GM18505 (cell line): Measurements from ENCODE around the gene LDLRAD3.

Experiments
- ATAC-seq: cut with Tn5 transposase; IDR thresholded peaks from one replicate; pipeline ENCODE4 v1.9.1; 2021; ENCODE audit not compliant: unreplicated experiment
- POLR2A ChIP-seq: IDR thresholded peaks from 4 replicates; pipeline ENCODE4 v1.6.1; 2011; ENCODE audit warnings: borderline replicate concordance; ENCODE audit not compliant: insufficient read depth, insufficient read length; ENCODE audit errors: extremely low read depth

Gene LDLRAD3

DNA sequence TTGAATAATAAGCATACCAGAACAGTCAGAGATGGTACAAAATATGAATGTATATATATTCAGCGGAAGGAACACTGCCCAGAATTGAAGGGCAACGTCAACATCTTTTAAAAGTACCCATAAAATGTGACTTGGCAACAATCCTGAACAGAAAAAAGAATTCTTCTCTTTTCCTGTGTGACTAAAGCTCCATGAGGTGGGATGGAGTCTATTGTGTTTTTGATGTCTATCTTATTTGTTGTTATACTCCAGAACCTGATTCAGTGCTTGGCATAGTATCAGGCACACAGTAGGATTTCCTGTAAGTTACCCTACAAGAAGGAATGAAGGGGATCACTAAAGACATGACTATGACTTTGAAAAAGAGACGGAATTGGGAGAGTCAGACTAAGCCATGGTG lies 10.3 kb downstream of the LDLRAD3 start:
- no peak for TF ChIP-seq POLR2A
- ATAC-seq: no peak

DNA sequence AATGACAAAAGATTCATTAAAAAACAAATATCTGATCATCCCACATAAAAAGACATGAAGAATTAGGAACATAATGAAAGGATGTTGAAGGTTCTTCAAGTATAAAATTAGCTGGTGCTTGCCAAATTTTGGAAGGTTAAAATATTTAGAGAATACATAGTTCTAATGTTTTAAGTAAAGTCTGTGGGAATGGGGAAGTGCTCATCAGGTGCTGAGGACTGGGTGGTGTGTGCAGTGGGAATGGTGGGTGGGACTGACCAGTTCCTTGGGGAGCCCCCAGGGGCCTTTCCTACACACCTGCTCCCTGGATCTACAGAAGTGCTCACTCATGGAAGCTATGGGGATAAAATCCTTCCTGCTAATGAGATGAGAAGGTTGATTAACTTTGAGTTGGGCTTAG lies 11.8 kb downstream of the LDLRAD3 start:
- no peak for TF ChIP-seq POLR2A

DNA sequence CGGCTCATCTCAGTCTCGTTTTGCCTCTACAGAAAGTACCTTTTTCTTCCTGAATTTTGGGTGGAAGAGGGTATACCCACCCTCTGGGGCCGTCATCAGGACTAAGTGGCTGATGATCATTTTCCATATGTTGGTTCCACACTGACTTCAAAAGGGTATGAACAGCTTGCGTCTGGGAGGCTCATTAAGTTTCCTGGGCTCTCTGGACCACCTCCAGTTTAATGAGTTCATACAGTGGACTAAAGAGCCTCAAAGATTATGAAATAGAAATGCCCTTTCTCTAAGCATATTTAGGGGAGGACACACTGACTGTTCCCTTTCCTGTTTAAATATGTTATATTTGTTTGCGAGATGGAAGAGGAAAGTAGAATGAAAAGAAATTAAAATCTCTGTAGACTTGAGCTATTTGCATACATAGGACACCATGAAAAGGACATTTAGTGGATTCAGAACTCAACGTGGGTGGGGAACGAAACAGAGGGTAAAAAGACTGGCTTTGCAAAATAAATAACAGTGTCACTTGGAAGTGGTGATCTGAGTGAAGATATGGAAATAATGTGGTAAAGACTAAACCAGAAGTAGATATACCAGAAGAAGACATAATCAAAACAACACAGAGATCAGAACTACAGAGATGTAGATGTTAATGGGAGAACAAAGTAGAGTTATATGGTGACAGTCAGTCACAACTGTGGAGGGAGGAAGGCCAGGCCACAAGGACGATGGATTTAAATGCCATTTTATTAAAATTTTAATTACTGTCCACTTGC lies 18.7 kb downstream of the LDLRAD3 start:
- no peak for TF ChIP-seq POLR2A
- no peak for ATAC-seq

More for the DNA sequence above, 11.8 kb downstream of the LDLRAD3 start:
- ATAC-seq: no peak

DNA sequence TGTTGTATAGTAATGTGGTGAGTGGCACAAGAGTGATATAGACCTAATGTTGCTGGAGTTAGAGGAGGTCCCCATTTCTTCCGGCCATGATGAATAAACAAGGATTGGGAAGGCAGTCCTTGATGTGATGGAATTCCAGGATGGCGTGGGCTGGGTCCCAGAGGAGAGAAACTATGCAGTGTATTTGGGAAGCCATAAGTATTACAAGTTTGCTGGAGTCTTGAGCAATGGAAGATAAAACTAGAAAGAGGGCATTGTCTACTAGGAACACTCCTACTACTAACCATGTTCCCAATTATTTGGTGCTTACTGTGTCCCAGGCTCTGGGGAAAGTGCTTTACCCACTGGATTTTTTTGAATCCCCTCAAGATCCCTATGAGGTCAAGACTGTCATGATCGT lies 20.0 kb downstream of the LDLRAD3 start:
- no peak for TF ChIP-seq POLR2A
- ATAC-seq: no peak

DNA sequence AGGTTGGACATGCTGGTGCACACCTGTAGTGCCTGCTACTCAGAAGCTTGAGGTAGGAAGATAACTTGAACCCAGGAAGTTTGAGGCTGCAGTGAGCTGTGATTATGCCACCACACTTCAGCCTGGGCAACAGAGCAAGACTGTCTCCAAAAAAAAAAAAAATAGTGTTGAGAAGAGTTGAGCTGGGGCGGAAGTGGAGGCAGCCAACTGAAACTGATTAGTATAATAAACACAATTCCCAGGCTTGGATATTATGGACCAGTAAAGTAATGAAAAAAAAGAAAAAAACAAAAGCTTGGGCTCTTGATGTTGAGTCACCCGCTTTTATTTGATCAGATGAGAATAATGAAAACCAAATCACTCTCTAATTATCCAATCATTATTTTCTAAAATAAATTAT lies 21.0 kb downstream of the LDLRAD3 start:
- no peak for ATAC-seq
- no peak for TF ChIP-seq POLR2A

DNA sequence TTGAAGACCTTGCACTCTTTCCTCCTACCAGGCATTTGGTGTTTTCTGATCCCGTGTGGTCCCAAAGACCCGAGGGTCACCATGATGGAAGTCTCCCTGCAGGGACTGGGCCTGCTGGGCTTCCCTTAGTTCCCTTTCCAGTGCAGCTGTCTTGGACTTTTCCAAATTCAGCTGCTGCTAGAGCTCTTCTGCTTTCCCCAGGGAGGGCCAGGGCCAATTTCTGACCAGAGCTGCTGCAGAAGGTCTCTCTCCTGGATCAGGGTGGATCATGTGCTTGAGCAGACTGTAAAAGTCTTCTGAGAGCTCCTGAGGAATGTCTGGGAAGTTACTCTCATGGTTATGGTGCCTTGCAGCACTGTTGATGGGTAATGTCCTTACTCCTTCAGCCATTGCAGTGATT lies 23.2 kb downstream of the LDLRAD3 start:
- no peak for TF ChIP-seq POLR2A
- no peak for ATAC-seq

DNA sequence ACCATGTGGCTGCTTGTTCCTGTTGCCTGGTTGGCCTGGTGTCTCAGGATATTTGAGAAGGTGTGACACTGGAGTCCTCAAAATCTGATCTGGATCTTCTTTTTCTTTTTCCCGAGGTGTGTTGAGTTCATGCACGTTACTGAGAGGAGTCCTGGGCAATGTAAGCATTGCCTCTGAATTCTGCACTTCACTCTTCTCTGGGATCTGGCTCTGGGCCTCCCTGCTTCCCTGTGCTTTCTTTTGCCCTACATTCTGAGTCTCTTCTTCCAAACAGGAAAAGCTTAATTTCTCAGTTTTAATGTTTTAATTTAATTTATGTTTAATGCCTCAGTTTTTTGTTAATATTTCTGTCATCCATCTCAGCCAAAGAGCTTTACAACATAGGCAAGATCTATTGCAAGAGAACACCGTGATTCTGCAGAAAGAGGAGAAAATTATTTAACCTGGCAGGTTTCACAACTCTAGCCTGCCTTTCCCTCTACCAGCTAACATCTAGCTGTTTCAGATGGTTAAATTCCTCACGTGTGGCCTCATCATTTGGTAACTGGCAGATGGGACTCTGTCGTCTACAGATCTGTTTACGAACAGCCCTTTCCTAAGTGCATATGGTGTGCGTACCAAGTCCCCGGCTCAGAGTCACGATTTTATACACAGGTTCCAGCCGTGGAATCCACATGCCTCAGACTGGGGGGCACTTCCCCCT lies 24.7 kb downstream of the LDLRAD3 start:
- no peak for ATAC-seq
- no peak for TF ChIP-seq POLR2A

DNA sequence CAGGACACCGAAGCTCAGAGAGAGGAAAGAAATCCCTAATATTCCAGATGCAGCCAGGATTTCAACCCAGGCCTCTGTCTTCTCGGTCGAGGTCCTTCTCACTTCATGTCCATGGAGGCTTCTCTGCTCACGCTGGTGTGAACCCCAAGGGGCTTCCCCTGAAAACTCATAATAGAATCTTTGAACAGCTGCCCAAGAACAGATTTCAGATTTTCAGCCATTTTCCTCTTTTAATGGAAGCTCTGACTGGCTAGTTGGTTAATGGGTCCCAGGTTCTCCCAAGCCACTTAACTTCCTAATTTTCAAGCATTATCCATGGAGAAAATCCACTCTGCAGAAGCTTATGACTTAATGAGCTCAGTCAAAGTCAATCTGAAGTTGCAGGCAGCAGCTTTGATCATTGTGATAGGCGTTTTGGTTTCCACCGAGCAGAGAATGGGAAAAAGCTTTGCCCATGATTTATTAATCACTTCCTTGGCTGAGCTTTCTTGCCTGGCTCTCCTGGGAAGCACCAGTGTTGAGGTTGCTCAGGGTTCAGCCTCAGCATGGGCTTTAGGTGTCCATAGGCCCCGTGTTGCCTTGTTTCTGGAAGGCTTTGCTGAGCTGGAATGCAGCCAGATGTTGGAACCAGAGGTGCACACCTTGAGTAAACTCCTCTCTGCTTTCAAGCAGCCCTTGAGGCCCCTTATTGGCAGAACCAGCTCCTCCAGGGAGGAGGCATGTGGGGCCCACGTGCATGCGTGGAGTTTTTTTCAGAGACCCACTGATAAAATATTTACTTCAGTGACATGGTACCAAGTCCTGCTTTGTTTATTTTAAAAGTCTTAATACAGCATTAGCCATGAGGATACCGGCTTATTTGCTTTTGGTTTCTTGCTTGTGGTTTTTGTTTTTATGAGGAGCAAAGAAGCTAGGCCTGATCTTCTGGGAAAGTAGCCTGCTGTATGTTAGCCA lies 25.5 kb downstream of the LDLRAD3 start:
- ATAC-seq: no peak
- TF ChIP-seq POLR2A: no peak

DNA sequence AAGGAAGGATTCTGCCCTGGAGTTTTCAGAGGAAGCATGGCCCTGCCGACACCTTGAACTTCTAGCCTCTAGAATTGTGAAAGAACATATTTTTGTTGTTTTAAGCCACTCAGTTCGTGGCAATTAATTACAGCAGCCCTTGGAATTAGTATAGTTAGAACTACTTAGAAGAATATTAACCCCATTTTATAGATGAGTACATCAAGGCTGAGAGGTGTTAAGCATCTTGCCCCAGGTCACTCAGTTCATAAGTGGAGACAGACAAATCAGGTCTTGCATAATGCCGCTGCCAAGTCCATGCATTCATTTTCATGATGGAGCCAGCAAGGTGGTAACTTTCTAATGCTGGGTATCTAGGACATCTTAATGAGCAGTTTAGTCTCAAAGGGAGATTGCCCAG lies 26.6 kb downstream of the LDLRAD3 start:
- ATAC-seq: no peak
- no peak for TF ChIP-seq POLR2A

DNA sequence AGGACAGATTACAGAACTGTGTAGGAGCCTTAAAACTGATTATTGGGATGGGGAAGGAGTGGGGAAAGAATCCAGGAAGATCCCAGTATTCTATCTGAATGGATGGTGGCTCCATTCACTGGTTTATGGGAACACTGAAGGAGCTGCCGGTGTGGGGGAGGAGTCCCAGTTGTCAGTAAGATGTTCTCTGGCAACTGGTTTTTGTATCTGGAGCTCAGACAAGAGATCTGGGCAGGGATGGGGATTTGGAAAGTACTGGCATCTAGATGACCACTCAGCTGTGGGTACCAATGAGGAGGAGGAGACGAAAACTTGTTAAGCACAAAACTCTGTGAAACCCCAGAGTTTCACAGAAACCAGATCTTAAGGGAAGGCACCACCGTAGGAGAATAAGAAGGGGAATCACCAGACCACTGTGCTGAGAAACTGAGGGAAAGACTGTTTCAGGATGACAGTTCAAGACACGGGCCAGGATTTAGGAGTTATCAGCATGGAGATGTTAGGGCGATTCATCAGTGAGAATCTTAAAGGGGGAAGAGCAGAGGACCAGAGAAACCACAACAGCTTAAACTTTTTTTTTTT lies 28.1 kb downstream of the LDLRAD3 start:
- no peak for TF ChIP-seq POLR2A
- ATAC-seq: no peak

DNA sequence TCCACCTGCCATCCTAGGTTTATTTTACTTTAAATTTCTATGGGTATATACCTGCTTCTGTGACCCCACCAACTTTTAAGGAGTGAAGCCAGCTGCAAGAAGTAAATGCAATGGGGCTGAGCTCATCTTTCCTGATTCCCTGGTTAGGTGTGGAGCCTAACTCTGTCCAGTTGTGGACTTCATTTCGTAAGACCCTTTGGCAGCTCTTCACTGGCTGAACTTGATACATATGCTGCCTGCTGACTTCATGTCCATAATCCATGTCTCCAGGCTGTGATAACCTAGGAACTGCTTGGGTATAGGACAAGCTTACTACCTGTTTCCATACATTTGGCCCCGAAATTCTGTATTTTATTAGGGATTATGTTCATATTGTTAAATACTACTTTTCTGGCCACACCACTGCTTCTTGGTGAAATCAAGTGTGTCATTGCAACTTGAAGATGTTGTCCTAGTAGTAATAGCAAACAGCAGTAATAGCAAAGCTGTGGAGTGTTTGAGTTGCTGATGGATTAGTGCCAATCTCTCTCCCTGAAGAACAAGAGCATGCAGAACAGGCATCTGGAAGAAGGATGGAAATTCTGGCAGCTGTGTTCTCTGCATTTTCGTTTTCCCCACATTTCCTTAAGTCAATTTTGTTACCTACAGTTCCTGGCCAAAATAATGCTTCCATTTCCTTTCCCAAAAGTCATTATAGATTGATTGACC lies 31.2 kb downstream of the LDLRAD3 start:
- no peak for ATAC-seq
- TF ChIP-seq POLR2A: no peak

DNA sequence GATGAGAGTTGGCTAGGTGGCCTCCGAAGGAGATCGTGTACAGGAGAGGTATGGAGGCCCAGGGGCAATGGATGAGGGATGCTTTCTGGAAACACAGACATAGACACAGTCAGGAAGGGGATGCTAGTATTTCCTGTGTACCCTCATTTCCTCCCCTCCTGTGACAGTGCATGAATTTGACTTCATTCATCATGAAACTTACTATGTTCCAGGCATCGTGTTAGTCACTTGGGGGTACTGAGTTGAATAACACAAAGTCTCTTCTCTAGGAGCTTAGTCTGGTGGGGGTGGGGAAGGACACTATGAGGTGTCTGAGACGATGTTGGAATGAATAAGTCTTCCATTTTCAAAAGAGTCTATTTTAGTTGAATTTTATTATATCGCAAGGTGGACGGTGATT lies 32.6 kb downstream of the LDLRAD3 start:
- no peak for ATAC-seq
- TF ChIP-seq POLR2A: no peak
